Right lobe of liver (tissue), 6 donors: ENCODE results near the gene GLB1L2. TPM values are rescaled to one million over a fixed set of nuclear protein-coding genes. Genes with fewer than 3 reads are reported as not detected.

Experiments
- ATAC-seq, 4 donors: fragments of 200-7000 bp; cut with Tn5 transposase; one replicate each; pipeline ENCODE4 v1.9.1; 2020; ENCODE audit warnings: mild to moderate bottlenecking in 4 of 4, moderate library complexity in 4 of 4
- DNase-seq, 3 donors: peaks; one replicate each; pipeline ENCODE4 v3.0.0-alpha.2; 2020
- H3K27ac ChIP-seq, 3 donors: fragments of 200-600 bp; one replicate each; pipeline ENCODE4 v1.8.0; 2022
- H3K27me3 ChIP-seq, 2 donors: fragments of 200-600 bp; one replicate each; pipeline ENCODE4 v1.8.0; 2022
- H3K36me3 ChIP-seq, 4 donors: fragments of 200-600 bp; sonication (generic) in 1 of 4; one replicate each; pipeline versions ENCODE4 v1.5.1 to v1.8.0; 2017 to 2022; ENCODE audit warnings: control low read depth in 1 of 4
- H3K4me1 ChIP-seq, 4 donors: fragments of 200-600 bp; sonication (generic) in 1 of 4; one replicate each; pipeline versions ENCODE4 v1.5.1 to v1.8.0; 2017 to 2022; ENCODE audit warnings: control low read depth in 1 of 4
- H3K4me3 ChIP-seq, 3 donors: fragments of 200-600 bp; one replicate each; pipeline ENCODE4 v1.8.0; 2022
- H3K9me3 ChIP-seq, 4 donors: fragments of 200-600 bp; sonication (generic) in 1 of 4; one replicate each; pipeline versions ENCODE4 v1.5.1 to v1.8.0; 2017 to 2022; ENCODE audit warnings: control low read depth in 1 of 4
- CTCF ChIP-seq, 4 donors: fragments of 200-600 bp in 3 of 4; fragments of 450-650 bp in 1 of 4; IDR thresholded peaks; one replicate each; pipeline versions ENCODE4 v1.5.1 to v1.8.0; 2016 to 2022; ENCODE audit warnings: antibody characterized with exemption in 4 of 4, mild to moderate bottlenecking in 2 of 4
- POLR2A ChIP-seq: fragments of 450-650 bp; IDR thresholded peaks from one replicate; pipeline ENCODE4 v1.6.1; 2017; ENCODE audit warnings: antibody characterized with exemption, mild to moderate bottlenecking
- WGBS: methylation state at CpG from one replicate; pipeline ENCODE4 v1.1.6; 2018; ENCODE audit warnings: low coverage, low lambda C conversion rate; ENCODE audit not compliant: insufficient coverage; ENCODE audit errors: missing lambda C conversion rate; 5-methylcytosine and 5-hydroxymethylcytosine counted together
- intact Hi-C, 2 donors: fragments of 100-400 bp; cut with DNase I; formaldehyde crosslinking; loops; one replicate each; pipeline versions ENCODE4 v1.11.2 to v1.14.1; 2022
- total RNA-seq, 6 experiments: library from RNA; depleted of rRNA in 2 of 6; stranded (reverse); fragments of >200 nt in 2 of 6; fragmentation: NEBNext Ultra II Directional in 3 of 6; extraction: Animal tissue kit (Norgen Biotek cat#: 25700) in 3 of 6; gene quantifications; one replicate each; pipeline versions ENCODE4 v1.1.0 to v1.2.4, GENCODE V29; 2016 to 2023
- donor health status: DM: no; HTN: yes; CAD: no.
- donor health status: DM: no; HTN: no; CAD: no.
- donor health status: DM: no; HTN: no; CAD: no.
- donor health status: DM: no; HTN: yes; CAD: no.
- donor health status: DM: no; HTN: yes; CAD: no.

Gene GLB1L2
- total RNA-seq, 6 experiments from 2014 or later = 0.12 to 0.68 (median 0.55) TPM

- intact Hi-C loops = loop anchor here in 1 of 2 donors (10.0 kb wide), 1 partner anchor 217 kb away; no protein-coding TSS in a partner anchor
- no peak overlapping the region for H3K4me3 ChIP-seq
- no peaks in the 10 kb centered on the region for H3K9me3 ChIP-seq
- no peaks in the 10 kb centered on the region for H3K4me1 ChIP-seq
- ATAC-seq (no peak), DNase-seq (peak in 1 of 3 donors; percentile 40)
- H3K36me3 ChIP-seq = no peaks in the 10 kb centered on the region
- TF ChIP-seq CTCF (IDR thresholded peaks at IDR 0.05) (no peak), POLR2A (no peak)
- WGBS = 83% methylated on average over 1 of the region's 18 CpGs
- H3K27ac ChIP-seq = no peak overlapping the region
- no peaks in the 10 kb centered on the region for H3K27me3 ChIP-seq
These were observed 36.0 kb downstream of the GLB1L2 start for GRCh38 chr11:134367781-134368180.

GRCh38 chr11:134369656-134370525, 38.1 kb downstream of the GLB1L2 start:
- DNase-seq (peak in 1 of 3 donors; percentile 22), ATAC-seq (no peak)
- H3K27ac ChIP-seq = no peak overlapping the region
- H3K9me3 ChIP-seq = no peaks in the 10 kb centered on the region
- H3K4me3 ChIP-seq = no peak overlapping the region
- intact Hi-C loops = loop anchor here in 1 of 2 donors (10.0 kb wide), 1 partner anchor 215 kb away; no protein-coding TSS in a partner anchor
- no peaks in the 10 kb centered on the region for H3K36me3 ChIP-seq
- 82% methylated on average over 18 of the region's 30 CpGs for WGBS
- no peaks in the 10 kb centered on the region for H3K27me3 ChIP-seq
- no peaks in the 10 kb centered on the region for H3K4me1 ChIP-seq
- TF ChIP-seq POLR2A (no peak), CTCF (IDR thresholded peaks at IDR 0.05) (no peak)

- ATAC-seq = no peak
- Histone ChIP-seq H3K4me1 (no peaks in the 10 kb centered on the region), H3K36me3 (no peaks in the 10 kb centered on the region), H3K27me3 (no peaks in the 10 kb centered on the region), H3K27ac (no peak overlapping the region), H3K4me3 (no peak overlapping the region), H3K9me3 (no peaks in the 10 kb centered on the region)
- DNase-seq = peak in 1 of 3 donors; percentile 42
- 67% methylated on average over 7 of the region's 19 CpGs for WGBS
- intact Hi-C loops = no loop called here
- TF ChIP-seq CTCF (IDR thresholded peaks at IDR 0.05) (no peak), POLR2A (no peak)
These were observed 39.0 kb downstream of the GLB1L2 start for GRCh38 chr11:134370526-134371435.

GRCh38 chr11:134371436-134372185, 39.8 kb downstream of the GLB1L2 start:
- no peak overlapping the region for H3K27ac ChIP-seq
- no peak overlapping the region for H3K4me3 ChIP-seq
- intact Hi-C loops = no loop called here
- no peaks in the 10 kb centered on the region for H3K27me3 ChIP-seq
- peak in 1 of 3 donors; percentile 39 for DNase-seq
- ATAC-seq = no peak
- no peak for TF ChIP-seq POLR2A
- TF ChIP-seq CTCF (IDR thresholded peaks at IDR 0.05) = no peak
- no peaks in the 10 kb centered on the region for H3K9me3 ChIP-seq
- 82% methylated on average over 4 of the region's 22 CpGs for WGBS
- no peaks in the 10 kb centered on the region for H3K36me3 ChIP-seq
- H3K4me1 ChIP-seq = no peaks in the 10 kb centered on the region
